ENCODE measurements around the gene BST1. TPM values are rescaled to one million over a fixed set of nuclear protein-coding genes. Genes with fewer than 3 reads are reported as not detected.

The BST1 gene
- polyA plus RNA-seq, 3 donors, result 140 to 297 (median 266) TPM

GRCh38 chr4:15653864-15654592, 48.8 kb upstream of the BST1 start:
- DNase-seq, result peak in 1 of 3 donors; percentile 12
- Histone ChIP-seq H3K4me2 (replicated peaks; ENCODE audit: extremely low read depth, low read length, poor library complexity, severe bottlenecking) (peak overlapping the region; percentile 97), H3K36me3 (replicated peaks in 1 of 2; ENCODE audit: control insufficient read depth in 1 of 2, insufficient read depth in 2 of 2, low read length in 2 of 2) (no peaks in the 10 kb centered on the region), H3K9me3 (replicated peaks in 1 of 2; ENCODE audit: control insufficient read depth in 1 of 2, insufficient read depth in 1 of 2, low read length in 2 of 2) (no peaks in the 10 kb centered on the region), H2AFZ (ENCODE audit: insufficient read depth, low read depth, low read length, poor library complexity, severe bottlenecking) (peak overlapping the region; percentile 58), H3K27me3 (ENCODE audit: control insufficient read depth in 2 of 2, insufficient read depth in 2 of 2, low read length in 2 of 2) (no peaks in the 10 kb centered on the region), H3K9ac (ENCODE audit: insufficient read depth, low read length, poor library complexity, severe bottlenecking) (peak overlapping the region; percentile 86), H3K79me2 (ENCODE audit: insufficient read depth, low read length) (peaks cover 98% of the 10 kb centered on the region), H3K4me1 (ENCODE audit: control insufficient read depth in 1 of 2, insufficient read depth in 2 of 2, low read length in 2 of 2) (peaks cover 61 to 83% of the 10 kb centered on the region in 2 donors), H3K4me3 (replicated peaks in 1 of 3; ENCODE audit: low read depth in 2 of 3, low read length in 3 of 3) (peak overlapping the region; percentile 69 to 98 (median 95)), H4K20me1 (ENCODE audit: insufficient read depth, low read length) (peaks cover 40% of the 10 kb centered on the region), H3K27ac (ENCODE audit: low read depth in 1 of 2, low read length in 2 of 2) (peak overlapping the region; percentile 97 to 100)
- H3K4me1 Mint-ChIP-seq, result peaks cover 65% of the 10 kb centered on the region
- H3K36me3 Mint-ChIP-seq, result peaks cover 12 to 32% of the 10 kb centered on the region in 2 donors
- H3K27ac Mint-ChIP-seq, result peak overlapping the region; percentile 91 to 97 (median 95)
- no peaks in the 10 kb centered on the region for H3K27me3 Mint-ChIP-seq (ENCODE audit: low read depth in 3 of 3)
- intact Hi-C loops (cut with micrococcal nuclease), result loop anchor here in 1 of 2 donors (5.0 kb wide), 1 partner anchor 48 kb away; the partner anchor contains the start of gene BST1
- no peak for TF ChIP-seq CTCF (IDR thresholded peaks at IDR 0.05)
- WGBS (ENCODE audit: insufficient coverage), result 0% methylated on average over 1 of the region's 7 CpGs
- peak overlapping the region; percentile 99 to 100 for H3K4me3 Mint-ChIP-seq
- H3K9me3 Mint-ChIP-seq, result no peaks in the 10 kb centered on the region

GRCh38 chr4:15654593-15655222, 48.2 kb upstream of the BST1 start:
- Histone ChIP-seq H3K9me3 (replicated peaks in 1 of 2; ENCODE audit: control insufficient read depth in 1 of 2, insufficient read depth in 1 of 2, low read length in 2 of 2) (no peaks in the 10 kb centered on the region), H3K9ac (ENCODE audit: insufficient read depth, low read length, poor library complexity, severe bottlenecking) (peak overlapping the region; percentile 86), H3K4me1 (ENCODE audit: control insufficient read depth in 1 of 2, insufficient read depth in 2 of 2, low read length in 2 of 2) (peaks cover 59 to 83% of the 10 kb centered on the region in 2 donors), H3K4me2 (replicated peaks; ENCODE audit: extremely low read depth, low read length, poor library complexity, severe bottlenecking) (peak overlapping the region; percentile 97), H3K36me3 (replicated peaks in 1 of 2; ENCODE audit: control insufficient read depth in 1 of 2, insufficient read depth in 2 of 2, low read length in 2 of 2) (no peaks in the 10 kb centered on the region), H2AFZ (ENCODE audit: insufficient read depth, low read depth, low read length, poor library complexity, severe bottlenecking) (peak overlapping the region; percentile 58), H3K4me3 (replicated peaks in 1 of 3; ENCODE audit: low read depth in 2 of 3, low read length in 3 of 3) (peak overlapping the region; percentile 69 to 98 (median 95)), H4K20me1 (ENCODE audit: insufficient read depth, low read length) (peaks cover 33% of the 10 kb centered on the region), H3K27me3 (ENCODE audit: control insufficient read depth in 2 of 2, insufficient read depth in 2 of 2, low read length in 2 of 2) (no peaks in the 10 kb centered on the region), H3K27ac (ENCODE audit: low read depth in 1 of 2, low read length in 2 of 2) (peak overlapping the region; percentile 97 to 100), H3K79me2 (ENCODE audit: insufficient read depth, low read length) (peaks cover 98% of the 10 kb centered on the region)
- H3K27me3 Mint-ChIP-seq (ENCODE audit: low read depth in 3 of 3), result no peaks in the 10 kb centered on the region
- intact Hi-C loops (cut with micrococcal nuclease), result loop anchor here (5.0 kb wide), 3 partner anchors 38 to 652 kb away; partner anchors contain the start of genes BST1 (in 1 of the 2) and CPEB2 (in 1 of the 2)
- DNase-seq, result no peak
- H3K4me3 Mint-ChIP-seq, result peak overlapping the region; percentile 99 to 100
- peaks cover 12 to 32% of the 10 kb centered on the region in 2 donors for H3K36me3 Mint-ChIP-seq
- TF ChIP-seq CTCF (IDR thresholded peaks at IDR 0.05), result no peak
- WGBS (ENCODE audit: insufficient coverage), result under 1% methylated on average over 66 of the region's 66 CpGs
- H3K4me1 Mint-ChIP-seq, result peaks cover 65% of the 10 kb centered on the region
- H3K9me3 Mint-ChIP-seq, result no peaks in the 10 kb centered on the region
- peak overlapping the region; percentile 93 to 98 (median 97) for H3K27ac Mint-ChIP-seq
